GM12801 (cell line): Measurements from ENCODE around the gene NEURL1B.

Source experiments
- TF ChIP-seq, protein P1 (sequence below): IDR thresholded peaks from one replicate; pipeline ENCODE4 v1.5.1; 2011; ENCODE audit warnings: control low read depth; ENCODE audit not compliant: insufficient read length; ENCODE audit errors: extremely low read depth

NEURL1B gene

DNA sequence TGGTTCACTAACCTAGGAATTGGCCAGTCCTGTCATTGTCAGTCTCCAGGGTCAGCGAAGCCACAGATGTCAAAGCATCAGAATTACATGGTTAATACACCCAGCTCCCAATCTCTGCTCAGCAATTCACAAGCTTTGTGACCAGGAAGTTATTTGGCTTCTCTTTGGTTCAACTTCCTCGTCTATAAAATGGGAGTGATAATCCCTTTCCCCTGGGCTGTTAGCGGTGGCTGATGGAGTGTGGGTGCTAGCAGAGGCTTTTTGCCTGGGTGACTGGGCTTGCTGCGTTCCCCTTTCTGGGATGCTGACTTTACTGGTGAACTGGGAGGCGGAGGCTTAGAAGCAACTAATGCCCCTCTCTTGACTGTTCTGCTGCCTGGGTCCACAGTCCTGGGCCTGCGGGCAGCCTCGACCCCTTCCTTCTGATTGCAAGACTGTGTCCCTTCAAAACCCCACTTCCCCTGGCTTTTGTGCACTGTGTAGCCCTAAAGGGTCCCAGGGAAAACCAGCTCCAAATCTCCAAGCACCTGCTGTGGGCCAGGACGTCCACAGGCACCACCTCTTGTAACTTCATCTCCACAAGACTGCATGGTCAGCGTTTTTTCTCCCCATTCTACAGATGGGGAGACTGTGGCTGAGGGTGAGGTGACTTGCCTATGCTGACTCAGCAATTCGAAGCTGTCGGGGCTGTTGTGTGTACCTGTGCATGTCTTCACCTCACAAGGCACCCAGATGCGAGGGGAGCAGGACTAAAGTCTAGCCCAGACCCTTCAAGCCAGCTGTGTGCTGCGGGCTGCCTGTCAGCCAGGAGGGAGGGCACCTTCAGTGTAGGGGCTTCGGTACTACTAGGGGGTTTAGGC lies 45.2 kb upstream of the NEURL1B start:
- TF ChIP-seq, protein P1, sequence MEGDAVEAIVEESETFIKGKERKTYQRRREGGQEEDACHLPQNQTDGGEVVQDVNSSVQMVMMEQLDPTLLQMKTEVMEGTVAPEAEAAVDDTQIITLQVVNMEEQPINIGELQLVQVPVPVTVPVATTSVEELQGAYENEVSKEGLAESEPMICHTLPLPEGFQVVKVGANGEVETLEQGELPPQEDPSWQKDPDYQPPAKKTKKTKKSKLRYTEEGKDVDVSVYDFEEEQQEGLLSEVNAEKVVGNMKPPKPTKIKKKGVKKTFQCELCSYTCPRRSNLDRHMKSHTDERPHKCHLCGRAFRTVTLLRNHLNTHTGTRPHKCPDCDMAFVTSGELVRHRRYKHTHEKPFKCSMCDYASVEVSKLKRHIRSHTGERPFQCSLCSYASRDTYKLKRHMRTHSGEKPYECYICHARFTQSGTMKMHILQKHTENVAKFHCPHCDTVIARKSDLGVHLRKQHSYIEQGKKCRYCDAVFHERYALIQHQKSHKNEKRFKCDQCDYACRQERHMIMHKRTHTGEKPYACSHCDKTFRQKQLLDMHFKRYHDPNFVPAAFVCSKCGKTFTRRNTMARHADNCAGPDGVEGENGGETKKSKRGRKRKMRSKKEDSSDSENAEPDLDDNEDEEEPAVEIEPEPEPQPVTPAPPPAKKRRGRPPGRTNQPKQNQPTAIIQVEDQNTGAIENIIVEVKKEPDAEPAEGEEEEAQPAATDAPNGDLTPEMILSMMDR: no peak

DNA sequence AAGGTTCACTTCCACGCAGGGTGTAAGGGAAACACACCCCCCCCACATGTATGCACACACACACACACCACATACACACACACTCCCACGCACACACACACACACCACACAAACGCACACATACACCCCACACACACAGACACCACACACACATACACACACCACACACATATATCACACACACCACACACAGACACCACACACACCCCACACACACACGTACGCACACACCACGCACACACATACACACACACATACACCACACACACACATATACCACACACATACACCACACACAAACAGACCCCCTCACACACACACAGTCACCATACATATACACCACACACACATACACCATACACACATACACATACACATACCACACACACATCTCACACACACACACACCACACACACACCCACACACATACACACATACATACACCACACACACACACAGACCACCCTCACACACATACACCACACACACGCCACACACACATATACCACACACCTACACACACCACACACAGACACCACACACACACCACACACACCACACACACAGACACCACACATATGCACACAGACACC lies 44.3 kb upstream of the NEURL1B start:
- TF ChIP-seq, protein P1: no peak

DNA sequence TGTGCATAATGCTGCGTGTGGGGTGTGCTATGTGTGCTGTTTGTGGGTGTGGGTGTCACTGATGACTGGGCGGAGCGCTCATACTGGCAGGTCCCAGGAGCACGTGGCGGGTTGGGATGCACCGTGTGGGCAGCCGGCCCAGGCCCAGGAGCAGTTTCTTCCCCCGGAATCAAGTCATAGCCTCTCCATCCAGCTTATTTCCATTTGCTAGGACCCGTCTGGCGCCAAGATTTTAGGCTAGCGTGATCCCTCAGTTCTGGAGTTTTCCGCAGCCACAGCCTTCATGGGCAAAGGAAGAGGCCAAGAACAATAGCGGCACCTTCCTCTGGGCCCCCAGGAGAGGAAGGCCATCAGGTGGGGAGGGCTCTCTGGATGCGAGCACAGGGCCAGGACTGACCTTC lies 43.3 kb upstream of the NEURL1B start:
- TF ChIP-seq, protein P1: no peak

DNA sequence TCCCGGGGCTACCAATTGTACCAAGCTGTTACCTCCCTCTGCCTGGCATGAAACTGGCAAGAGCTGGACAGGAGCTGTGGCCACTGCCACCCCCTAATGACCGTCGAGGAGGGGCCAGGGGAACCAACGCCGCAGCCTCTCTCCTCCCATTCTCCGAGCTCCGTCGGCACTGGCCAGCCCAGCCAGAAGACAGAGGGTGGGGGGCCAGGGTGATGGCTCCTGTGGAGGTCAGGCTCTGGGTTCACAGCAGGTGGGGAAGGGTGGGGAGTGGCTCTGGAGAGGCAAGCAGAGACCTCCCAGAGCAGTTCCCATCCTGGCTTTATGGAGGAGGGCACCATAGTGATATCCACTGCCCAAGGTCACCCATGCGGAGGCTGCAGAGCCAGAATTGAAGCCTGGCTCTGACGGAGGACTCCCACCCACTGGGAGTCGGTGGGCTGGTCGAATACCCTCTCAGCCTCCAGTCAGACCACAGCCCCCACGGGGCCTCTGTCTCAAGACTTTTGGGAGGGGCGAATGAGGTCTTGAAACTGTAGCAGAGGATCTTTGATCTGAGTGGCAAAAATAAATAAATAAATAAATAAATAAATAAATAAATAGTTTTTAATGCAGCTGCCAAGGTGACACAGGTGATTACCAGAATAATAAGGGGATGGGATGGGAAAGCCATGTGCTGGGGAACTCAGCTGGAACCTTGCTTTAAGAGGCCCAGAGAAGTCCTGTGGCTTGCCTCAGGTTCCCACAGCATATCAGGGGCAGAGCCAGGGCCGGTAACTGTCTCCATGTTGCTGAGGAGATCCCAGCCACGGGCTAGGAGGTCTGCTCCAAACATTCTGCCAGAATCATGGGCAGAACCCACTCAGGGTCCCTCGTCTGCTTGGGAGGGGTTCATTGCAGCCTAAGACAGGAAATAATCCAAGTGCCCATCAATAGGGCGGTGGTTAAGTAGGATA lies 42.5 kb upstream of the NEURL1B start:
- TF ChIP-seq, protein P1: no peak

DNA sequence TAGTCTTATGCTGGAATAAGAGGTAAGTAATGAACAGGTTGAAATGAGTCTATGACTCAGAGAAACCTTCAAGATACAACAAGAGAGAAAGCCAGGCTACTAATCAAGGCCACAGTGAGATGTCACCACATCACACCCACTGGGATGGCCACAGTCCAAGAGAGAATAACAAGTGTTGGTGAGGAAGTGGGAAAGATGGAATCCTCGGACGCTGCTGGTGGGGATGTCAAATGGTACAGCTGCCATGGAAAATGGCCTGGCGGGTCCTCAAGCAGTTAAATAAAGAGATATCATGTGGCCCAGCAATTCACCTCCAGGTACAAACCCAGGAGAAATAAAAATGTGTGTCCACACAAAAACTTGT lies 41.9 kb upstream of the NEURL1B start:
- TF ChIP-seq, protein P1: no peak

DNA sequence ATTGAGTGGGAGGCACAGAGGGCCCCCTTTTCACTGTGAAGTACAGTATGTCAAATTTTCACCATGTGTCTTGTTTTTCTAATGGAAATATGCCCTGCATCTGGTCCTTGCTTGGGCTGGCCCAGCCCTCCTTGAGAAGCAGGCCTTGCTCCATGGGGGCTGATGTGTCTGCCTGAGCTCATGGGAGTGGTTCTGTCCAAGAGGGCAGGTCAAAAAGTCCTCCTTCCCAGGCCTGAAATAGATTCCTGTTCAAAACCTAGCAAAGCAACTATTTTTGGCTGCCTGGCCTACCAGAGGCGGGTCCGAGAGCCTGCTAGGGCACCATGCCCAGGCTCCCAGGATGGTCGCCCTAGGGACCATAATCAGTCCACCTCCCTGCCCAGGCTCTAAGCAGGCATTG lies 40.5 kb upstream of the NEURL1B start:
- TF ChIP-seq, protein P1: no peak

DNA sequence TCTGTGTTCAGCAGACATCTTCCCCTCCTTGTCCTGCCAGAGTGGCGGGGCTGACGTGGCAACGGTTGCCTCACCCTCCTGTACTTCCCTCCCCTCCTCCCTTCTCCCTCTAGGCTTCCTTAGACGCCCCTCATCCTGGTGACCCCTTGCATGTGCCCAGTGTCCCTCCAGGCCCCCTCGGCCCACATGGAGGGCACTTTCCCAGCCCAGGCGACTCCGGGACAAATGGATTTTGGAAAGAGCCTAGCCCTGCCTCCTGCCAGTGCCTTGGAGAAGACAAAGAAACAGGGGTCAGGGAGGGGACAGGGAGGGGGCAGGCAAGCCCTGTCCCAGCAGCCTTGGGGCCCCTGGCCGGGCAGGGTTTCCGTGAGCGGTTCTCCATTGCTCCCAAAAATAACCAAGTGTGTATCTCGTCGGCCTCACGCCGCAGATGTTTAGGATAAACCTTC lies 38.3 kb upstream of the NEURL1B start:
- TF ChIP-seq, protein P1: no peak
